Activated CD4-positive, alpha-beta T cell treated with anti-CD3 and anti-CD28 coated beads for 1 hour (primary cell): ENCODE data around the gene PLPPR1.

Experiments
- DNase-seq: peaks from one replicate; pipeline ENCODE4 v3.0.0-alpha.2; 2020

Gene PLPPR1

GRCh38 chr9:101128623-101129022 lies 100.1 kb downstream of the PLPPR1 start:
- DNase-seq, result no peak

- no peak for DNase-seq
These were observed 101.5 kb downstream of the PLPPR1 start for GRCh38 chr9:101130054-101130453.

DNA sequence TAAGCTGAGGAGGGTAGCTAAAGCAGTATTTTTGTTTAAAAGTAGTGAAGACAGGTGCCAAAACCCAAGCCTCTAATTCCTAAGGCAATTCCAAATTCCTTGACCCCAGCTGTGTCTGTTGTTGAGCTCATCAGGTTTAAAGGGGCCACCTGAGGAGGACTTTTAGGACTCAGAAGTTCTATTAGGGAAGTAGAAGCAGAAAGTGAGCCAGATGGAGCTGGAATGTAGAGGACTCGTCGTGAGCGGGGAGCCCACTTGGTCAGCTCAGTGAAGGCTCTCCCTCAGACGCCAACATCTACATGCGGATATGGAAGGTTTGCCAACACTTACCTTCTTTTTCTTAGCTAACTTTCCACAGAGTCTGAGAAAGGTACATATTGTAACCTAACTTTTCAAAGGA lies 102.8 kb downstream of the PLPPR1 start:
- DNase-seq, result no peak

GRCh38 chr9:101132801-101133200 lies 104.3 kb downstream of the PLPPR1 start:
- DNase-seq, result no peak

DNA sequence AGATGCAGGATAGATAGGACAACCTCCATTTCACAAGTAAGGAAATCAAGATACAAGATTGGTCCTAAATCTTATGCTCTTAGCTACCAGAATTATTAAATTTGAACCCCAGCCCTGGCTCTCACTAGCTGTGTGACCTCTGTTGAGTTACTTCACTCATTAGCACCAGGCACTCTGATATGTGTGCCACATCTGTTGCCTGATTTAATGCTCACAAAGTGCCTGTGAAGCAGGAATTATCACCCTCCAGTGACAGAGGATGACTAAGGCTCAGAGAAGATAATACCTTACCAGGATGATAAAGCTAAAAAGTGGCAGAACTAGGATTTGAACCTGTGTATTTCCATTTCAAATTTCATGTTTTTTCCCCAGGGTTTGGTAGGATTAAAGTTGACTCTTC lies 110.0 kb downstream of the PLPPR1 start:
- no peak for DNase-seq

- no peak for DNase-seq
These were observed 110.6 kb downstream of the PLPPR1 start for GRCh38 chr9:101139082-101139481.

DNA sequence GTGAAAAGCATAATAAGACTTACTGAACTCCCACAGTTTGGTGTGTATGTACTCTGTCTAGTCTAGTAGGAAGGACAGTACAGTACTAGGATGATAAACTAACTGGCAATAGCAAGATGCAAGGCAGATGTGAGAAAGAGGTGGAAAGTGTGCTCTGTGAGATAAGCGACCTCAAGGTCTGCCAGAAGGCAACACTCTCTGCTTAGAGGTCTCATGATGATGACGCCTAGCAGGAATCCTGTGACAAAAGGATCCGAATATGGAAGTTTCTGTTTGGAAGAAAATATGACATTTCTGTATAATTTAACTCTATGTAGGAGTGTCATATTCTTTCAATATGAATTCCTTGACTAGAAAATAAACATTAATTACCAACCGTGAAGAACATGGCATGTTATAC lies 112.2 kb downstream of the PLPPR1 start:
- no peak for DNase-seq

- no peak for DNase-seq
These were observed 118.0 kb downstream of the PLPPR1 start for GRCh38 chr9:101146508-101146907.

GRCh38 chr9:101148344-101148743 lies 119.8 kb downstream of the PLPPR1 start:
- DNase-seq, result no peak

DNA sequence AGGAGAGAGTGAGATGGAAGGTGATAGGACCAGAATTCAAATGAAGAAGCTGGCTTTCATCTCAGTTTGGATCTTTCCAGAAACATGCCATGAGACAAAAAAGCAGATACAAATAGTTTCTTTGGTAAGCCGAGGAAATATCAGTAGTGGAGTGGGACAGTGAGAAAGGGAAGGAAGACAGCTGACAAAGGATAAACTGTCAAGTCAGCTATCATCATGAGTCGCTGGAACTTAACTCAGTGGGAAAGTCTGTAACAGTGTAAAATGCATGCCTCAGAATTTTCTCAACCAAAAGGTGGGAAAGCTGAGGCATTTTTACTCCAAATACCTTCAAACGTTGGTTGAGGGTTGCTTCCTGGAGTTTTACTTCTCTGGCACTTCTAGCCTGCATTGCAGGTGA lies 129.8 kb downstream of the PLPPR1 start:
- no peak for DNase-seq

GRCh38 chr9:101162231-101162630 lies 133.7 kb downstream of the PLPPR1 start:
- DNase-seq, result no peak

DNA sequence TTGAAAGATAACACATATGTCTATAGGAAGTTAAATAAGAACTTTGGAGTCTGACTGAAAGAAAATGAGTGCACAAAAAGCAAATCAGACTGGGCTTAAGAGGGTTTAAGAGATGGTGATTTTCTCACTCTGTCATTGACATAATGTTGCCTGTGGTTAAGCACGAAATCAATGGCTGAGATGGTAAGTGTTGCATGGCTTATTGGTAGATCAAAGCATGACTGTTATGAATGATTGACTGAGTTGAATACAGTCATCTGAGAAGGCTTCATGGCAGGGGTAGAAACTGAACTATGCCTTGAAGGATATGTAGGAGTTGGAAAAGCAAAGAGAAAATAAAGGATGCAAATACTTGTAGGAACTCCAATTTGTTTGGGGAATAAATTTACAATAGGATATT lies 136.6 kb downstream of the PLPPR1 start:
- no peak for DNase-seq

DNA sequence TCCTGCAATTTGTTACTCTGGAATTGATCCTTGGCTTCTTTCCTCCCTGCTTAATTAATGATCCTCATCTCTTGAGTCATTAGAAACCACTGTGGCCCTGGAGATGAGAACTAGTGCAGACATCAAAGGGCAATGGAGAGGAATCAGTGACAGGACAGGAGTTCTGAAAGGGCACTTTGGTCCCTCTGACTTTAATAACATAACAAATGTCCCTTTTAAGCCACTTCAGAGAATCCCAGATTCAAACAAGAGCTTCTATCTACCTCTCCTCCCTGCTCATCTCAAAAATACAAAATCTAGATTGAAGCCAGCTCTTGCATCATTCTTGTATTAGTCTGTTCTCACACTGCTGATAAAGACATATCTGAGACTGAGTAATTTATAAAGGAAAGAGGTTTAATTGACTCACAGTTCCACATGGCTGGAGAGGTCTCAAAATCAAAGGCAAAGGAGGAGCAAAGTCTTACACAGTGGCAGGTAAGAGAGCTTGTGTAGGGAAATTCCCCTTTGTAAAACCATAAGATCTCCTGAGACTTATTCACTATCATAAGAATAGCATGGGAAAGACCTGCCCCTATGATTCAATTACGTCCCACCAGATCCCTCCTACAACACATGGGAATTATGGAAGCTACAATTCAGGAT lies 139.1 kb downstream of the PLPPR1 start:
- DNase-seq, result no peak

GRCh38 chr9:101172616-101173015 lies 144.1 kb downstream of the PLPPR1 start:
- no peak for DNase-seq

DNA sequence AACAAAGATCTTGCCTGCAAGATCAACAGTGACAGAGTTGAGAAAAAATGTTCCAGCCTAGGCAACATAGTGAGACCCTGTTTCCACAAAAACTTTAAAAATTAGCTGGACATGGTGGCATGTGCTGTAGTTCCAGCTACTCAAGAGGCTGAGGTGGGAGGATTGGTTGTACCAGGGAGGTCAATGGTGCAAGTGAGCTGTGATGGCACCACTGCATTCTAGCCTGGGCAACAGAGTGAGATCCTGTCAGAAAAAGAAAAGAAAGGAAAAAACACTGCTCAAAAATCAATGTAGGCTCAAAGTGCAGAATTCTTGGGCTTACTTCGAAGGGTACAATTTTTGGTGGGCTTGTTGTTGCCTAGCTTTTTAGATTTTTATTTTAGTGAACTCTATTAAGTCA lies 145.4 kb downstream of the PLPPR1 start:
- no peak for DNase-seq

DNA sequence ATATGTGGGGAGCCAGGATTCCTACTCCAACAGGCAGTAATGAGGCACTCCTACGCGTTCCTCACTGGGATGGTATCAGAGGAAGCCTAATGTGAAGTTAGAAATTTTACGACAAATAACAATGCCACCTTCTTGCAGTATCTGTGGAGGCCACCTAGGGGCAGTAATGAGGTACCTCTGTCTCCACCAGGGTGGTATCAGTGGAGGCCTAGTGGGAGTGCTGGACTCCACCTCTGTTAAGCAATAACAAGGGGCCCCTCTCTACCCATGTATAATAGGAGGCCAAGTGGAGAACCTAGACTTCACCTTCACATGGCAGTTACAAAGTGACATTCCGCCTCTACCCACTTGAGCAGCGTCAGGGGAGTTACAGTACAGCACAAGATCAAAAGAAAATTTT lies 147.9 kb downstream of the PLPPR1 start:
- no peak for DNase-seq

GRCh38 chr9:101184813-101185278 lies 156.3 kb downstream of the PLPPR1 start:
- no peak for DNase-seq

- DNase-seq, result no peak
These were observed 163.2 kb downstream of the PLPPR1 start for GRCh38 chr9:101191723-101192122.

GRCh38 chr9:101197026-101197425 lies 168.5 kb downstream of the PLPPR1 start:
- no peak for DNase-seq

DNA sequence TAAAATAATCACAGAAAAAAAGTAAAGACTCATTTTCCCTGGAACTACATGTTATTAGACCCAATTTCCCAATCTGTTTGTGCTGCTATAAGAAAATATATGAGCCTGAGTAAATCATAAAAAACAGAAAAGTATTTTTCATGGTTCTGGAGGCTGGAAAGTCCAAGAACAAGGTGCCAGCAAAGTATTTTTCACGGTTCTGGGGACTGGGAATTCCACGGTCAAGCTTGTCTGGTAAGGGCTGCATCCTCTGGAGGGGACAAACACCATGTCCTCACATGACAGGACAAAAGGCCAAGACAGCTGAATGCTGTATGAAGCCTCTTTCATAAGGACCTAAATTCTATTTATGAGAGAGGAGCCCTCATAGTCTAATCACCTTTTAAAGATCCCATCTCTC lies 172.3 kb downstream of the PLPPR1 start:
- DNase-seq, result no peak

DNA sequence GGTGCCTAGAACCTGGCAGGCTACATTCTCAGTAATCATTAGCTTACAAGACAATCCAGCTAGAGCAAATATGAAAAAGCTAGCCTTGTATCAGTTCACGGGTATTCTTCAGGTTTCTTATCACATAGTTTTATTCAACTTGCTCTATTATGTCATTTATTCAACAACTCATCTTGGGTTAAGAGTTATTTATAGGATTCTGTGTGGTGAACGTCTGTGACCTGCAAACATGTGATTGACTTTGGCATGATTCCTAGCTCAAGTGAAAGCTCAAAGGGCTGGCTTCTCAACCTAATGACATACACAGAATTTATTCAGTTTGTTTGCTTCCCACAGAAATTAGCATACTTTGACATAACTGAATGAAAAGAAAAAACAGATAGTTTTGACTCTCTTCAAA lies 173.1 kb downstream of the PLPPR1 start:
- DNase-seq, result no peak

DNA sequence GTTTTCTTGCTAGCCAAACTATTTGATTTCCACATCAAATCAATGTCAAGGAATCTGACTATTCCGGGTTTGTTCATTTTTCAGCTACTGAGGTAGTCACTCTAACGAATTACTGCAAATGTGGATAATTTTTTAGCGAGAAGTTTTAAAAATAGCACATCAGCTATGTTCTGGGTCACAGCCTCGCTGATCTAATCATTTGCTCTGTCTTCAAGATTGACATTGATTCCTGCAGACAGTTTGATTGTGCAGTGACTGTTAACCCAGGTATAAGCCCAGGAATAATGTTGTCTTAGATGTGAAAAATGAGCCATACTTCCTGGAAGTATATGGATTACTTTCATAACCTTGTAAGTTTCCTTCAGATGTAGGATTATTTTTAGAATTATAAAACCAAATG lies 181.1 kb downstream of the PLPPR1 start:
- DNase-seq, result no peak

GRCh38 chr9:101212661-101213060 lies 184.1 kb downstream of the PLPPR1 start:
- DNase-seq, result no peak

DNA sequence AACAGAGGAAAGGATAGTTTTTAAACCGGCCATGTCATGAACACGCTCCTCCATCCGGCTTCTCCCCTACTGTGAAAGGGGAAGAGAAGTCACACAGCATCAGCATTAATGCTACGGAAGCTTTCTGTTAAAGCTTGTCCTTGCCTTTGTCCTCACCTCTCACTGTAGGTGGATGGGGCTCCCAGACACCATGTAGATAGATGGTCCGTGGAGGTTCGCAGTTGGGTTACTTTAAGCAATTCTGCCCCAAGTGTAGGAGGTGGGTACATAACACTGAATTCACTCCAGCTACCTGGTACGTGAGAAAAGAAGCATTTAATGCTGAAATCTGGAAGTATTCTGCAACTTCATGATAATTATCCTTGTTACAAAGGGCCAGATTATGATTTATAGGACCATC lies 190.5 kb downstream of the PLPPR1 start:
- no peak for DNase-seq

GRCh38 chr9:101220341-101220740 lies 191.8 kb downstream of the PLPPR1 start:
- DNase-seq, result no peak

- no peak for DNase-seq
These were observed 196.7 kb downstream of the PLPPR1 start for GRCh38 chr9:101225271-101225670.
